HG03064 (cell line): ENCODE results near the gene RNF152.

Experiments used
- ATAC-seq: cut with Tn5 transposase; IDR thresholded peaks from one replicate; pipeline ENCODE4 v1.9.1; 2021; ENCODE audit warnings: low read depth; ENCODE audit not compliant: unreplicated experiment

RNF152 gene

GRCh38 chr18:61894751-61895524 is 2.1 kb upstream of the RNF152 start:
- ATAC-seq, result no peak

- peak; percentile 70 for ATAC-seq
Measured at GRCh38 chr18:61893971-61894750, 1.4 kb upstream of the RNF152 start.

GRCh38 chr18:61893309-61893970 is 633 bp upstream of the RNF152 start:
- peak; percentile 21 for ATAC-seq

GRCh38 chr18:61891894-61892293 is 913 bp downstream of the RNF152 start:
- ATAC-seq, result no peak

- ATAC-seq, result no peak
Measured at GRCh38 chr18:61891271-61891670, 1.5 kb downstream of the RNF152 start.

- ATAC-seq, result no peak
Measured at GRCh38 chr18:61890344-61890743, 2.5 kb downstream of the RNF152 start.

GRCh38 chr18:61889541-61889940 is 3.3 kb downstream of the RNF152 start:
- no peak for ATAC-seq

GRCh38 chr18:61888622-61889021 is 4.2 kb downstream of the RNF152 start:
- ATAC-seq, result no peak

GRCh38 chr18:61887838-61888237 is 5.0 kb downstream of the RNF152 start:
- ATAC-seq, result no peak

GRCh38 chr18:61883547-61883946 is 9.3 kb downstream of the RNF152 start:
- no peak for ATAC-seq

GRCh38 chr18:61882296-61883004 is 10.4 kb downstream of the RNF152 start:
- ATAC-seq, result no peak

GRCh38 chr18:61876899-61877298 is 15.9 kb downstream of the RNF152 start:
- ATAC-seq, result no peak

GRCh38 chr18:61870151-61870550 is 22.7 kb downstream of the RNF152 start:
- ATAC-seq, result no peak

- ATAC-seq, result no peak
Measured at GRCh38 chr18:61869636-61870035, 23.2 kb downstream of the RNF152 start.

GRCh38 chr18:61865466-61866175 is 27.2 kb downstream of the RNF152 start:
- ATAC-seq, result no peak

GRCh38 chr18:61861372-61861771 is 31.4 kb downstream of the RNF152 start:
- no peak for ATAC-seq

- no peak for ATAC-seq
Measured at GRCh38 chr18:61860302-61860701, 32.5 kb downstream of the RNF152 start.

- no peak for ATAC-seq
Measured at GRCh38 chr18:61859113-61859512, 33.7 kb downstream of the RNF152 start.

GRCh38 chr18:61856678-61857077 is 36.1 kb downstream of the RNF152 start:
- ATAC-seq, result no peak
